ENCODE data around the gene EIF3J. TPM values are rescaled to one million over a fixed set of nuclear protein-coding genes. Genes with fewer than 3 reads are reported as not detected.
"Not testable (repeated sequence)": the region's sequence is repeated elsewhere in the genome, so short reads cannot be mapped to it uniquely, and the experiment has no call there.

EIF3J gene
- total RNA-seq, 1 experiment from 2014 or later, result 129 TPM

DNA sequence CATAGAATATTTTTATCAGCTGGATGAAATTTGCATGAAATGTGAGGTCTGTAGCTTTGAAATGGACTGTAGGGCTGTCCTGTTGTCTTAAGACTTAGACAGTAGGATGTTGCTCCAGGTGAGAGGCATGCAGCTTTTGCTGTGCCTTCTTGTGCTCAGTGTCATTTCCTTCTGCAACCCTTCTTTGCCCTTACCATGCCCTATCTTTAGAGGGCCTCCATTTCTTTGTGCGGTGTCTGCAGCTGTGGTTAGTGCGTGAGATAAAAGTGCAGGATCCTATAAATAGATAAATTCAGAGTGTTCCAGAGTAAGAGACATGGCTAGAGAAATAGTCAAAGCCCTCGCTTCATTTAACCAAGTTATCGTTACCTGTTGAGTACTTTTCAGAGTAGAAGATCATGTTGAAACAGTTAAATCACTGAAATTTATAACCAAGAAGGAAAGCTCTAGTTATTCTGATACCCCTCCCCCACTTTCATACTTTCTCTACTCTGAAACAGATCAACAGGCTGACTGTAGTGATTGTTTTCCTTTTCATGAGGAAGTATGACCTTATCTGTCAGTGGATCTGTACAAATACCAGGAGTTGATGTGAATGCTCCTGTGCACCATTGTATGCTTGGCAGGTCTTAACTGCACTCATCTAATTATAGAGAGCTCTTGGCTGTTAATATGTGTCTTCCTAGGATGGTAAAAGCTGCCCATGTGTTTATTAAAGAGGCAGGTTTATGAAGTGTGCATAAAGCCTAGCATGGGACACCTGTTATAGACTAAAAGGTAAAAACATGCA lies 18.2 kb downstream of the EIF3J start:
- Histone ChIP-seq H3K9me3 (ENCODE audit: control insufficient read depth, low read depth, low read length) (no peaks in the 10 kb centered on the region), H3K79me1 (ENCODE audit: insufficient read depth, low read depth, low read length, poor library complexity, severe bottlenecking) (peaks cover 4% of the 10 kb centered on the region), H2AFZ (ENCODE audit: low read length) (no peak overlapping the region), H3K23me2 (ENCODE audit: insufficient read length, low read depth, low read length, poor library complexity, severe bottlenecking) (no peaks in the 10 kb centered on the region), H3K14ac (ENCODE audit: insufficient read depth, low read length) (no peak overlapping the region), H2BK120ac (ENCODE audit: low read depth, low read length, poor library complexity, severe bottlenecking) (no peak overlapping the region), H3K4ac (ENCODE audit: low read depth, low read length) (no peak overlapping the region), H3K18ac (ENCODE audit: insufficient read length, low read depth, low read length) (no peak overlapping the region), H3K27me3 (ENCODE audit: insufficient read depth, low read length) (no peaks in the 10 kb centered on the region), H2BK12ac (ENCODE audit: insufficient read length, low read depth, low read length) (no peak overlapping the region), H4K8ac (replicated peaks; ENCODE audit: insufficient read length, low read depth, low read length) (no peak overlapping the region), H2AK5ac (ENCODE audit: insufficient read length, low read length) (no peak overlapping the region), H2BK20ac (ENCODE audit: low read depth, low read length, poor library complexity, severe bottlenecking) (no peak overlapping the region), H3K79me2 (ENCODE audit: insufficient read depth, low read length) (no peaks in the 10 kb centered on the region), H2BK5ac (ENCODE audit: insufficient read length, low read length) (no peak overlapping the region), H3T11ph (ENCODE audit: low read length) (no peak overlapping the region), H4K5ac (ENCODE audit: insufficient read length, low read depth, low read length) (no peak overlapping the region), H3K4me2 (ENCODE audit: insufficient read depth, insufficient read length, low read length) (no peak overlapping the region), H3K4me1 (ENCODE audit: insufficient read depth, low read length) (no peaks in the 10 kb centered on the region), H3K56ac (ENCODE audit: insufficient read length, low read depth, low read length) (no peak overlapping the region), H2BK15ac (ENCODE audit: low read depth, low read length) (no peak overlapping the region), H3K23ac (ENCODE audit: insufficient read length, low read depth, low read length) (no peak overlapping the region), H3K9ac (ENCODE audit: extremely low read depth, insufficient read length, low read length) (no peak overlapping the region), H3K27ac (ENCODE audit: insufficient read length, low read depth, low read length) (no peak overlapping the region), H4K20me1 (ENCODE audit: control insufficient read depth, insufficient read depth, insufficient read length) (no peaks in the 10 kb centered on the region), H4K91ac (ENCODE audit: insufficient read length, low read depth, low read length) (no peak overlapping the region)
- Mint-ChIP-seq H3K36me3 (ENCODE audit: insufficient read depth in 1 of 3, low read depth in 3 of 3) (peaks cover 45 to 84% (median 72%) of the 10 kb centered on the region in 3 experiments; a peak in 6 of 7 replicates), H3K4me3 (no peak overlapping the region), H3K27me3 (ENCODE audit: low read depth) (no peaks in the 10 kb centered on the region), H3K9me3 (no peaks in the 10 kb centered on the region), H3K4me1 (no peaks in the 10 kb centered on the region), H3K27ac (no peak overlapping the region)
- no CpG with 5 or more reads among the region's 4 CpGs for WGBS (ENCODE audit: extremely low coverage, insufficient read length, low lambda C conversion rate)
- DNase-seq, result no peak
- TF ChIP-seq, protein P1, sequence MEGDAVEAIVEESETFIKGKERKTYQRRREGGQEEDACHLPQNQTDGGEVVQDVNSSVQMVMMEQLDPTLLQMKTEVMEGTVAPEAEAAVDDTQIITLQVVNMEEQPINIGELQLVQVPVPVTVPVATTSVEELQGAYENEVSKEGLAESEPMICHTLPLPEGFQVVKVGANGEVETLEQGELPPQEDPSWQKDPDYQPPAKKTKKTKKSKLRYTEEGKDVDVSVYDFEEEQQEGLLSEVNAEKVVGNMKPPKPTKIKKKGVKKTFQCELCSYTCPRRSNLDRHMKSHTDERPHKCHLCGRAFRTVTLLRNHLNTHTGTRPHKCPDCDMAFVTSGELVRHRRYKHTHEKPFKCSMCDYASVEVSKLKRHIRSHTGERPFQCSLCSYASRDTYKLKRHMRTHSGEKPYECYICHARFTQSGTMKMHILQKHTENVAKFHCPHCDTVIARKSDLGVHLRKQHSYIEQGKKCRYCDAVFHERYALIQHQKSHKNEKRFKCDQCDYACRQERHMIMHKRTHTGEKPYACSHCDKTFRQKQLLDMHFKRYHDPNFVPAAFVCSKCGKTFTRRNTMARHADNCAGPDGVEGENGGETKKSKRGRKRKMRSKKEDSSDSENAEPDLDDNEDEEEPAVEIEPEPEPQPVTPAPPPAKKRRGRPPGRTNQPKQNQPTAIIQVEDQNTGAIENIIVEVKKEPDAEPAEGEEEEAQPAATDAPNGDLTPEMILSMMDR (conservative IDR thresholded peaks at IDR 0.05), result no peak

DNA sequence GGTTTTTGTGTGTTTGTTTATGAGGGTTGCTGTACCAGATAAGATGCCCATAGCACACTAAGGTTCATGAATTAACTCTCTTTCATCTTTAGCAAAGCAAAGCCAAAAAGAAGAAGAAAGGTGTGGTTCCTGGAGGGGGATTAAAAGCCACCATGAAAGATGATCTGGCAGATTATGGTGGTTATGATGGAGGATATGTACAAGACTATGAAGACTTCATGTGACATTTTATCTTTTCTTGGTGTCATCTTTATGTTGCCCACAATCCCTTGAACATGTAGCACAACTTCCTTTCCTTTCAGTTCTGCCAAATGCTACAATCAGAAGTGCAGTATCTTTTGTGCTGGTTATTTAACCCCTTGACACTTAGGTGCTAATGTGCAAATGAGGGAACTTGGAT lies 24.0 kb downstream of the EIF3J start:
- H3K27ac ChIP-seq (ENCODE audit: insufficient read length, low read depth, low read length); H2BK12ac ChIP-seq (ENCODE audit: insufficient read length, low read depth, low read length); H3K4me1 Mint-ChIP-seq; H3K23ac ChIP-seq (ENCODE audit: insufficient read length, low read depth, low read length); H3K23me2 ChIP-seq (ENCODE audit: insufficient read length, low read depth, low read length, poor library complexity, severe bottlenecking); H2BK15ac ChIP-seq (ENCODE audit: low read depth, low read length); H3K14ac ChIP-seq (ENCODE audit: insufficient read depth, low read length); H2AK5ac ChIP-seq (ENCODE audit: insufficient read length, low read length); H3K79me1 ChIP-seq (ENCODE audit: insufficient read depth, low read depth, low read length, poor library complexity, severe bottlenecking); H3K56ac ChIP-seq (ENCODE audit: insufficient read length, low read depth, low read length); H4K5ac ChIP-seq (ENCODE audit: insufficient read length, low read depth, low read length); H2AFZ ChIP-seq (ENCODE audit: low read length); H4K20me1 ChIP-seq (ENCODE audit: control insufficient read depth, insufficient read depth, insufficient read length); DNase-seq; H2BK5ac ChIP-seq (ENCODE audit: insufficient read length, low read length); H3K27me3 ChIP-seq (ENCODE audit: insufficient read depth, low read length); H3K27me3 Mint-ChIP-seq (ENCODE audit: low read depth); H4K8ac ChIP-seq (replicated peaks; ENCODE audit: insufficient read length, low read depth, low read length); H2BK20ac ChIP-seq (ENCODE audit: low read depth, low read length, poor library complexity, severe bottlenecking); H3K18ac ChIP-seq (ENCODE audit: insufficient read length, low read depth, low read length); H3K9ac ChIP-seq (ENCODE audit: extremely low read depth, insufficient read length, low read length); H3K27ac Mint-ChIP-seq; H3K4me3 Mint-ChIP-seq; H3K4me2 ChIP-seq (ENCODE audit: insufficient read depth, insufficient read length, low read length); H3K4ac ChIP-seq (ENCODE audit: low read depth, low read length); H4K91ac ChIP-seq (ENCODE audit: insufficient read length, low read depth, low read length); H3K4me1 ChIP-seq (ENCODE audit: insufficient read depth, low read length); H3T11ph ChIP-seq (ENCODE audit: low read length); H2BK120ac ChIP-seq (ENCODE audit: low read depth, low read length, poor library complexity, severe bottlenecking); H3K79me2 ChIP-seq (ENCODE audit: insufficient read depth, low read length): not testable (repeated sequence)
- H3K9me3 ChIP-seq (ENCODE audit: control insufficient read depth, low read depth, low read length), result peaks cover 20% of the 10 kb centered on the region
- Mint-ChIP-seq H3K9me3 (peaks cover 18 to 23% of the 10 kb centered on the region in 2 experiments; a peak in 4 of 5 replicates), H3K36me3 (ENCODE audit: insufficient read depth in 1 of 3, low read depth in 3 of 3) (peaks cover 72 to 93% (median 86%) of the 10 kb centered on the region in 3 experiments)
